DMS153 (cell line): ENCODE results near the gene KNSTRN.

Source experiments
- DNase-seq: peaks from one replicate; lab custom pipeline; 2025; lab: John Stamatoyannopoulos, UW

The KNSTRN gene

DNA sequence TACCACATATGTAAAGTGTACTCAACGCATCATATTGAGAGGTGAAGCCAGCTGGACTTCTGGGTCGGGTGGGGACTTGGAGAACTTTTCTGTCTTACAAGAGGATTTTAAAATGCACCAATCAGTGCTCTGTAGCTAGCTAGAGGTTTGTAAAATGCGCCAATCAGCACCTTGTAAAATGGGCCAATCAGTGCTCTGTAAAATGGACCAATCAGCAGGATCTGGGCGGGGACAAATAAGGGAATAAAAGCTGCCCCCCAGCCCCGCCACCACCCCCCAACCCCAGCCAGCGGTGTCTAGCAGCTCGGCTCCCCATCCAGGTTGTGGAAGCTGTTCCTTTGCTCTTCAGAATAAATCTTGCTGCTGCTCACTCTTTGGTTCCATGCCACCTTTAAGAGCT, 16.8 kb downstream of the KNSTRN start:
- no peak for DNase-seq

DNA sequence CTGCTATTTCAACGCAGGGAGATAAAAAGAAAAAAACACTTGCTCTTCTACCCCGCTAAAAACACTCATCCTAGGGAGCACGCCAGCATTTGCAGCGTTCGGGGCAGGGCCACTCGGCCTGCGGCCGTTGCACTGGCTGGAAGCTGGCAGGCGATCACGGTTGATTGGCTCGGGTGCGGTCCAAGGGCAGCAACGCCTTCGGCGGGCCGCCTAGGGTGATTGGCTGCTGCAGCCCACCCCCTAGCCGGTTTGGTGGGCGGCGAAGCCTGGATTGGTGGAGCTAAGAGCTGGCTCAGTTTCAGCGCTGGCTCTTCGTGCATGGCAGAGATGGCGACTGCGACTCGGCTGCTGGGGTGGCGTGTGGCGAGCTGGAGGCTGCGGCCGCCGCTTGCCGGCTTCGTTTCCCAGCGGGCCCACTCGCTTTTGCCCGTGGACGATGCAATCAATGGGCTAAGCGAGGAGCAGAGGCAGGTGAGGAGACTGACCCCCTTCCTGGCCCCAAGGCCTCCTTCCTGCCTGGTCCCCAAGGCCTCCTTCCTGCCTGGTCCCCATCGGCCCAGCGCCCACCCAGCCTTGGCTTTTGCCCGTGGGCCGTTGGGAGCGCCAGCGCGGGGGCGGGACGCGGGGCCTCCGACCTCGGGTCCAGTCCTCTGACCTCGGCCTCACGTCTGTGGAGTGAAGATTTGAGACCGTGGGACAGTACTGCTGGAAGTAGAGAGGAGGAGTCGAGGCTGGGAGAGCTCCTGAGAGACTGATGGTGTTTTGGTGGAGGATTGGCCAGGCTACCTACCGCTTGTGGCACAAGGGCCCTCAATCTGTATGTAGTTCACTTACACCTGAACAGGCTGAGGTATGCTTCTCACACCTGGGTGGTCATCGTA, 23.2 kb downstream of the KNSTRN start, which contains the start of gene IVD:
Gene IVD, plus strand, starts transcription at position 295 of the 881 bp plus-strand sequence. Its CDS starts 33 bp downstream, at position 328.
- peak; percentile 68 for DNase-seq

DNA sequence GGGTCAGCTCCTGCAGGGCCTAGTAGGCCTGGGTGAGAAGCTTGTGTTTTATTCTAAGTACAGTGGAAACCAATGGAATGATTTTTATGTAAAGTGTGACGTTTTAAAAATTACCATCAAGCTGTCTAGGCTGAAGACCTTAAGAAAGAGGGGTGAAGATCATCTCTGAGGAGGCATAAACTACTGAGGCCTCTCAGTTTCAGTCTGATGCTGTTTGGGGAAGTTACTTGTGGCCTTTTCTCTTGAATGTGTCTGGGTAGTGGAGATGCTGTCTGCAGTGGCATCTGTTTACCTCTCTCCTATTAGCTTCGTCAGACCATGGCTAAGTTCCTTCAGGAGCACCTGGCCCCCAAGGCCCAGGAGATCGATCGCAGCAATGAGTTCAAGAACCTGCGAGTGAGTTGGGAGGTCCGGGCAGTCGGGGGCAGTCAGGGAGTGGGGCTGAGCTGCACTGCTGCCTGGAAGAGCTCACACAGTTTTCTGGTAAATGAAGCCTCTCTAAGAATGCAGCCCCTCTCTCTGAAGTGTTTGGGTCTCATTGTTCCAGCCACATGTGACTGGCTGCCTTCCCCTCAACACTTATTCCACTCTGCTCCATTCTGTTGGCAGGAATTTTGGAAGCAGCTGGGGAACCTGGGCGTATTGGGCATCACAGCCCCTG, 24.9 kb downstream of the KNSTRN start:
- DNase-seq, result no peak

DNA sequence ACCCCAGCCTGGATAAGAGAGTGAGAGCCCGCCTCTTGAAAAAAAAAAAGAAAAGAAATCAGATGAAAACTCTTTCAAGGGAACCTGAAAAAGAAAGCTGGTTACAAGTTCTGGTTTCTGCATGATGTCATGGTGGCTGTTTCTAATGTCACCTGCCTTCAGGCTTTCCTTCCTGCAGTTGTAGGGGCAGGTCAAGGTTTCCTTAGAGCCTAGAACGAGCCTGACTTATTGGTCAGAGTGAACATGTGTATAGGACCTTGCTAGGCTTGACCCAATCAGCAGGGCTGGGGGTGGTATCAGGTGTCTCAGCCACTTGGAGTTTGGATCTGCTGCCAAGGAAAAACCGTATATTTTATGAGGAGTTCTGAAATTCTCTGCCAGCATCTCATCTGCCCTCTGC, 26.8 kb downstream of the KNSTRN start:
- no peak for DNase-seq

DNA sequence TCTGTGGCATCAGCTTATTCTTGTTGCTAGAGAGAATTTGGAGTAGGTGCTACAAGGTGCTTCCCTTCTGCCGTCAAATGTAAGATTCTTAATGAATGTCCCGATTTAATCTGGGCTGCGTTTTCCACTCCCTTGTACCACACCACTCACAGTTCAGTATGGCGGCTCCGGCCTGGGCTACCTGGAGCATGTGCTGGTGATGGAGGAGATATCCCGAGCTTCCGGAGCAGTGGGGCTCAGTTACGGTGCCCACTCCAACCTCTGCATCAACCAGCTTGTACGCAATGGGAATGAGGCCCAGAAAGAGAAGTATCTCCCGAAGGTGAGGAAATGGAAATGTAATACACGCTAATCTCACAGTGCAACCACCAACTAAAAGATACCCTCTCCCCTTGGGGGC, 28.0 kb downstream of the KNSTRN start:
- DNase-seq, result no peak

DNA sequence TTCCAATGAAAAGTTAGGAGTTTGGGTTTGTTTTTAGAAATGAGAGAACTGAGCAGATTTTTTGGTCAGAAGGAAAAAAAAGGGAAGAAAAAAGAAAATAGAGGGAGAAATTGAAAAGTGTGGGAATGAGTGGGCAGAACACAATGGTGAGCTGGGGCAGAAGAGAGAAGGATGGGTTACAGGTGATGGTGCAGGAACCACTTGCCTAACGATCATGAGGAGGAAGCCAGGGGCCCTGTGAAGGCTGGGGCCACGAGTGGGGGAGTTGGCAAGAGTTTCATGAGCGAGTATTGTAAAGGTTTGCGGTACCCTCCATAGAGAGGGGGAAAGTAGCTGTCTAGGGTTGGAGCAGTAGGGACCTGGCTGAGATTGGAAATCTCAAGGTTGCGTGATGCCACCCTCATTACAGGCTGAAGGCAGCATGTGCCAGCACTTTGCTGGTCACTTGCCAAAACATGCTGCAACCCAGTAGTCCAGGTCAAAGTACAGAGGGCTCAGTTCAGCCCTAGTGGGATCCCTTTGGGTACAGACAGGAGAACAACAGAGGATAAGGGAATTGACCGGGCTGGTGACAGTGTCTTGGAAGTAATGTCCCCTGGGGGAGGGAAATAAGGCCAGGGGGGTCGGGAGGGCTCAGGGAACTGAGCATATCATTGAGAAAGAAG, 29.7 kb downstream of the KNSTRN start:
- DNase-seq, result no peak

DNA sequence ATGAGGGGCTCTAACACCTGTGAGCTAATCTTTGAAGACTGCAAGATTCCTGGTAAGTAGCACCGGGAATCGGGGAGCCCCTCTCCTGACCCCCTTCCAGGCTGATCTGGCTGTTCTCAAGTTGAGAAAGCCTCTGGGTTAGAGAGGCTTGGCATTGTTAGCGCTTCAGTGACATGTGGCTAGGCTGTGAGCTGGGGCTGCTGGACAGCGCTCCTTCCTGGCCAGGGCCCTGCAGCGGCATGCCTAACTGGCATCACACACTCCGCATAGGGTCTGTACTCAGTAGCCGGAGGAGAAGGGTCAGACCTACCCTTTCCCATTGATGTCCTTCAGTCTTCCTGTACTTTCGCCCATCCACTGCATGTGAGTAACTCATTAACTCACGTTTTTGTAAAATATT, 30.5 kb downstream of the KNSTRN start:
- no peak for DNase-seq

DNA sequence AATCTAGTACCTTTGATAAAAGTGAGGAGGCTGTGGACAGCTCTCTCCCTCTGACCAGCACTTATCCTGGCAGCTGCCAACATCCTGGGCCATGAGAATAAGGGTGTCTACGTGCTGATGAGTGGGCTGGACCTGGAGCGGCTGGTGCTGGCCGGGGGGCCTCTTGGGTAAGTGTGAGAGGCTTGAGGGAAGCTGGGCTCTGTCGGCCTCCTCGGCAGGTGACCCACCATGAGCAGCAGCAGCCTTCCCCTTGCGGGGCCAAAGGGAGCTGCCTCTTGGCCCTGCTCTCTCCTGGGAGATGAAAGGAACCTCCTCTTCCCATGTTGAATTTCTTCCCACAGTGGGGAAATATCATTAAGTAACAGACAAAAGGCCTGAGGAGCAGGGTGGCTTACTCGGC, 32.3 kb downstream of the KNSTRN start:
- no peak for DNase-seq

DNA sequence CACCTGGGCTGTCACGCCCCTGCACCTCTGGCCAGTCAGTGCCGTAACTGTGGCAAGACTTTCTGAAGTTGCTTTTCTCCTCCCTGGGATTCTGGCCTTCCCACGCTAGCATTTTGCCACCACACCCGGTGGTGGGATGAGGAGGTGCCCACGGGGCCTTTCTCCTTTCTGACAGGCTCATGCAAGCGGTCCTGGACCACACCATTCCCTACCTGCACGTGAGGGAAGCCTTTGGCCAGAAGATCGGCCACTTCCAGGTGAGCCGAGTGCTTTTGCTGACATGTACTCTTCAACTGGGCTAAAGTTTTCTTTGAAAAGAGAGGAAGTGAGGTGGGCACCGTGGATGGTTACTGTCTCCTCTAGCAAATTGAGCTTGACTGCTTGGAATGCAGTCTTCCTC, 32.7 kb downstream of the KNSTRN start:
- no peak for DNase-seq

DNA sequence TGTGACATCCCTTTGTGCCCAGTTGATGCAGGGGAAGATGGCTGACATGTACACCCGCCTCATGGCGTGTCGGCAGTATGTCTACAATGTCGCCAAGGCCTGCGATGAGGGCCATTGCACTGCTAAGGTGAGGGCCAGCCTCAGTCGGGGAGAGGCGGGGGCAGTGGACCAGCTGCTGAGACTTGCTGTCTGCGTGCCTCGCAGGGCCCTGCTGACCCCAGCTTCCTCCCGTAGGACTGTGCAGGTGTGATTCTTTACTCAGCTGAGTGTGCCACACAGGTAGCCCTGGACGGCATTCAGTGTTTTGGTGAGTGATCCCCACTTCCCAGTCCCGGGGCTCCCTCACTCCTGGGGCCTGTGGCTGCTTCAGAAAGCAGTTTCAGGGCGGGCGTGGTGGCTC, 33.5 kb downstream of the KNSTRN start:
- no peak for DNase-seq

DNA sequence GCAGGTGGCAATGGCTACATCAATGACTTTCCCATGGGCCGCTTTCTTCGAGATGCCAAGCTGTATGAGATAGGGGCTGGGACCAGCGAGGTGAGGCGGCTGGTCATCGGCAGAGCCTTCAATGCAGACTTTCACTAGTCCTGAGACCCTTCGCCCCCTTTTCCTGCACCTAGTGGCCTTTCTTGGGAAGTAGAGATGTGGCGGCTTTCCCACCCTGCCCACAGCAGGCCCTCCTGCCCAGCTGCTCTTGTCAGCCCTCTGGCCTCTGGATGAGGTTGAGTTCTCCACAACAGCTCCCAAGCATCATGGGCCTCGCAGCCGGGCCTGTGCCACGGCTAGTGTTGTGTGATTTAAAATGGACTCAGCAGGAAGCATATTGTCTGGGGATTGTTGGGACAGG, 35.6 kb downstream of the KNSTRN start:
- DNase-seq, result no peak

DNA sequence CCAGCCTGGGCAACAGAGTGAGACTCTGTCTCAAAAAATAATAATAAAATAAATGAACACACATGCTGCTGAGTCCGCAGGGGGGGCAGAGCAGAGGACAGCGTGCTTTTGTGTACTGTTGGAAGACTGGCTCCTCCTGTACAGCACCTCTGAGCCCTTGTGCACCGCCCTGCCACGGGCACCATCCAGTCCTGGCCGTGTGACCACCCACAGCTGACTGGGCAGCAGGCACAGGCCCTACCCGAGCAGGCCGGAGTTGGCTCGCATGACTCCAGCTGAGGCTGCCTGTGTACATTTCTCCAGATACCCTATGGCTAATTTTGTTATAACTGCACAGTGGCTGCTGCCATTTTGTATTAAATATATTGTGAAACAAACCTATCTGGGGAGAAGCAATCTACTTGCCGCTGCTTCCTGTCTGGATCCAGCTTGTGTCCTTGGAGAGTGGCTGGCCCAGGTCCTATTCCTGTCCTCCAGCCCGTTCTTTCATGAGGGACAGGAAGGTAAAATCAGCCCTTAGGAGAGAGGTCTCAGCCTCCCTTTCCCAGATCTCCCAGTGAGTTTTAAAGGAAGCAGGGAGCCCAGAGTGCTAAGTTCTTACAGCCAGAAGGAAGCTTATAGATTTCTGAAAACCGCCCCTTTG, 37.7 kb downstream of the KNSTRN start:
- no peak for DNase-seq

DNA sequence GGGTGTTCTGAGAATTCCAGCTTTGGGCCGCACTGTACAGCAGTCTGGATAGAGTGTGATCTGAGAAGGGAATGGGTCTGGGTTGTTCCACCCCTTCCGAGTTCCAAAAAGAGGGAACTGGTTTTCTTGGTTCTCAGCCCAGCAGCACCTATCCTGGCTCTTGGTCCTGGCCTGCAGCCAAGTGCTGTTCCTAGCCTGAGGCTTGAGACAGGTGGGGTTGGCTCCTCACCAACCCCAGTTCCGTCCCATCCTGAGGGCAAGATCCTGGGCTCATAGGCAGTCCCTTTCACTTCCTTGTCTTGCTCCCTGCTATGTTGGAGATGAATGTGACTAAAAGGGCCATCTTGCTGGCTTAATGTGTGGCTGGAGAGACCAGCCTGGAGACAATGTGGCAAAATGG, 38.3 kb downstream of the KNSTRN start:
- peak; percentile 20 for DNase-seq

DNA sequence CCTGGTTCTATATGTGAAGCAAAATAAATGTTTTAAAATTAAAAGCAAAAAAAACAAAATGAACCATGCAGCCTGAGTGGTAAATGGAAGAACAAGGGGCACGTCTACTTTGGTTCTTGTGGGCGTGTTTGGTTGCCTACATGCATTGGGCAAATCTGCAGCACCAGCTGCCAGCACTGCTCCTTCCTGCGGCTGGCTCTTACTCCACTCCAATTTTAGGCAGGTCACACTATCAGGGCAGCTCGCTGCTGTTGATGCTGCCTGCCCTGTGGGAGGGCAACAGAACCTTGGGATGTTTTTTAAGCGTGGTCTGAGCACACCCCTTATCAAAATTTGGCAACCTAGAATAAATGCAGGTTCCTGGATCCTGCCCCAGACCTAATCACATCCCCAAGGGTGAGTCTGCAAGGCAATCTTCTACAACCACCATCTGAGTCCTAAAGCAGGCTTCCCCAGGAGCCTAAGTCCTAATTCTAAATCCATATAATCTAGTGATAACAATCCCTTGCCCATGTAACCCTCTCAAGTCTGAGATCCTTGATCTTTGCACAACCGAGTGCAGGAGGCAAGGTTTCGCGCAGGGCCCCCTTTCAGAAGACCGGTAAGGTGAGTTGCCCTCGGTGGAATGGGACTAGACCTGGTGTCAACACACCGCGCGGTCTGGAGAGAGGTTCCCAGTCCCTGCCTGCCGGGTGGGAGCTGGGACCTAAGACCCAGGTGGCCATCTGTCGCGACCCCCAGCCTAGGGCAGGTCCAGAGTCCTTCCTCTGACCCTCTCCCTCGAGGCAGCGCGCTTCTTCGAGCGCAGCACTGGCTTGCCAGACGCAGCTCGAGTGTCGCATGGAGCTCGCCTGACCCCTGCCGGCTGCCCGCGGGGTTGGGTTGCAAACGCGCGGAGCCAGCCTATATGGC, 39.0 kb downstream of the KNSTRN start:
- DNase-seq, result peak; percentile 8

DNA sequence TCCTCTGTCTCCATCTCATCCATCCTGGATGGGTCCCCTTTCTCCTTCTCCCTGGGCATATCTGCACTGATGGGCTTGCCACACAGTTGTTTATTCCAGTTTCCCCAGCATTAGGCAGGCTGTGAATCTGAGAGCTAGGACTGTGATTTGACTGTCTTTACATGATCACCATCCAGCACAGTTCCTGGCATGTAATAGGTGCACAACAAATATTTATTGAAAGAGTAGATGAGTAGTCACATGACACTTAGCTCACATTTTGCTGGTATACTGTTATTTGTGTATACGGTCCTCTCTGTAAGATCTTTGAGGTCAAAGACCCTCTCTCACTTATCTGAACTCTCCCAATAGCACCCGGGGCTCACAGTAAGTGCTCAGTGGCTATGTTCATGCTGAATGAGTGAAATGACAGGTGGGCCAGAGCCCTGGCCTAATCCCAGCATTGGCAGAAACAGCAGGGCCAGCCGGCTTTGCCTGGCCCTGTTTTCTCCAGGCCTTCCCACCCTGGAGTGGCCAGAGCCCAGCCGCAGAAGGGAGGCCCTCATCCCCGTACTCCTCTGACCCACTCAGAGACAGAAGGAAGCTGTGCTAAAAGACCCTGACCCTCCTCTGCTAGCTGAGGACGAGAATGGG, 42.1 kb downstream of the KNSTRN start:
- DNase-seq, result no peak

DNA sequence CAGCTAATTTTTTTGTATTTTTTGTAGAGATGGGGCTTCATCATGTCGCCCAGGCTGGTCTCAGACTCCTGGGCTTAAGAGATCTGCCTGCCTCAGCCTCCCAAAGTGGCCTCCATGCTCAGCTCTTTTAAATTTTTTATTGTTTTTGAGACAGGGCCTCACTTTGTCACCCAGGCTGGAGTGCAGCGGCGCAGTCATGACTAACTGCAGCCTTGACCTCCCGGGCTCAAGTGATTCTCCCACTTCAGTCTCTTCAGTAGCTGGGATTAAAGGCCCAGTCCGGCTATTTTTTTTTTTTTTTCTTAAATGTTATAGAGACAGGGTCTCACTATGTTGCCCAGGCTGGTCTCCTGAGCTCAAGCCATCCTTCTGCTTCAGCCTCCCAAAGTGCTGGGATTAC, 43.2 kb downstream of the KNSTRN start:
- no peak for DNase-seq

DNA sequence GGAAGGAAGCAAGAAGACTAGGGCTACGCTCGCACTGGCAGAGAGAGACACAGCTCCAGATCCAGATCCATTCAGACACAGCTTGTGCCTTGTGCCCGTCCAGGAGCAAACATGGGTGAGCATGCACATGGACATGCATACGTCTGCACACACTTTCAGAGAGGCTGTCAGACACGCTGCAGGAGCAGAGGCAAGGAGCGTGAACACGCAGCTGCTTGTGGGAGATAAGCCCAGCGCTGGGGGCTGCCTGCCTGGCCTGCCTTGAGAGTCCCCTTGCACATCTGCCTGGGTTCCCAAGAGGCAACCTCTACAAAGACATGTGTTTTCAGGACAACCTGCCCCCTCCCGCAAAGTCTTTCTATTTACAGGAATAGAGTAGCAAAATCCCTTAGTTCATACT, 44.7 kb downstream of the KNSTRN start:
- DNase-seq, result no peak

DNA sequence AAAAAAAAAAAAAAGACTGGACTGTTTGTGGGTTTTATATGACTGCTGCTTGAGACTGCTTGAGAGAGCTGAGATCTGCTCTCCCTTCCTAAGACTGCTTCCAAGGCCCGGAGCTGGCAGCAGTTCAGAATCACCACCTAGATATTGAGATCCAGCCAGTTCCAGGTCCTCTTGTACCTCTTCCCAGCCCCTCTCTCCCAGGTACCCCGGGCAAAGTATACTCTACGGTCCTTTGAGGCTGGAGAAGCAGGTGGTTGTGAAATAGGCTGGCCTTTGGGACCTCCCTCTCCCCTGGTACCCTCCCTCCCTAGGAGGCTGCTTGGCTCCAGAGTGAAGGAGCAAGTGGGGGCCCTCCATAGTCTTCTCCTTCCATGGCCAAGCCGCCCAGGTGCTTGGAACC, 45.7 kb downstream of the KNSTRN start:
- no peak for DNase-seq

DNA sequence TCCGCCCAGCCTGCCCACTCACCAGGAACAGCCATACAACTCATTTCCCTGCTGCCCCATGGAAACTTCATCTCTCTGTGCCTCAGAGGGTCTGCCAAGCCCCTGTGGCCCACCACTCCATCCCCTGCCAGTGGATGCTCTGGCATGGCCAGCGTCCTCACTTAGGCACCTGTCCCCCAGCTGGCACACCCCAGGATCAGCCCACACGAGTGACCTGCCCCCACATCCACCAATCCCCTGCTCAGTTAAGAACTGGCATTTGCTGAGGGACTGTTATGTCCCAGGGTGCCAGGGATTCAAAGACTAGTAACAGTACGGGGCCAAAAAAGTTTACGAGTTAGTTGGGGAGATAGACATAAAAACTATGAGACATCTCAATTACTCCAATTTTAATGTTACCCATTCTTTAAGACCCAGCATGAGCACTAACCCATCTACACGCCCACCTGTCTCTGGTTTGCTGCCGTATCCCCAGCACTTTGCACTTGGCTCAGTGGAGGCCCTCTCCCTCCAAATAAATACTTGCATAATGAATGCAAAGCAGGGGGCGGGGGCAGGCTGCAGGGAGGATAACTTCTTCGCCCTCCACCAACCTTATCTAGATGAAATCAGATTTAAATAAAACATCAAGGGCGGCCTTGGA, 46.7 kb downstream of the KNSTRN start:
- DNase-seq, result no peak

DNA sequence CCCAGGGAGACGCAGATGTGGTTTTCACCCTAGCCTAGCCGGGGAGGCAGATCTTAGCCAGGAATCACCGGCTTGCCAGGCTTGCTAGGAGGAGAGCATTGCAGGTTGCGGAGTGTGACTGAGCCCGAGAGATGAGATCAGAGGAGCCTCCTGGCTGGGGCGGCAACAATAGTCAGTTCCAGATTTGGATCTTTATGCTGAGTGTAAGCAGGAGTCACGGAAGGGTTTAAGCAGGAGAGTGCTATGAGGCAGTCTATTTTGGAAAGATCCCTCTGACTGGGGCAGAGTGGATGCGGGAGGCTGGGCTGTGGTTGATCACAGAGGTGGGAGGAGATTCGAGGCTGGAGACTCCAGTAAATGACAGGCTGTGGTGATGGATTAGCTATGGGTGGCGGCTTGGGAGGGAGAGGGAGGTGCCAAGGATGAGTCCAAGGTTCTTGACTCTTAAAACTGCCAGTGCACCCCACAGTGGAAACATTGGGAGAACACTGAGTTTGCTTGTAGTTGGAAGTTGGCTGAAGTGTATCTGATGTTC, 47.8 kb downstream of the KNSTRN start:
- no peak for DNase-seq
